K562 (cell line): ENCODE measurements around the gene TPBGL. TPM values are rescaled to one million over a fixed set of nuclear protein-coding genes. Genes with fewer than 3 reads are reported as not detected.
A peak's percentile ranks its signal among the peaks of the same experiment; 100 is the strongest.

ENCODE experiments used
- ATAC-seq: fragments of 200-7000 bp; cut with Tn5 transposase; 3 replicates; pipeline ENCODE4 v1.9.1; 2020; ENCODE audit warnings: moderate library complexity
- BruUV-seq: library from RNA; stranded (reverse); fragments of 400-500 nt; replicated peaks from 2 replicates; lab custom pipeline; 2021; lab: Mats Ljungman, UMichigan
- CTCF ChIA-PET: fragments of 300-600 bp; formaldehyde crosslinking; extraction: SDS; loops from one replicate; lab custom pipeline; 2021; ENCODE audit warnings: low intra/inter-chr PET ratio; lab: Yijun Ruan, JAX
- POLR2A ChIA-PET: fragments of 300-600, 350-650 bp; sonication (Branson Sonifier 250); formaldehyde crosslinking; extraction: SDS; loops from one replicate; lab custom pipeline; 2021; ENCODE audit warnings: antibody characterized with exemption, inconsistent platforms; lab: Yijun Ruan, JAX
- DNase-seq, 4 experiments: peaks; one replicate each; pipeline versions ENCODE4 v3.0.0 to v3.0.0-alpha.2; 2011 to 2018; ENCODE audit warnings: low spot score in 3 of 4, mixed read lengths in 3 of 4; ENCODE audit errors: extremely low read depth in 1 of 4
- FAIRE-seq: peaks from 2 replicates; lab custom pipeline; 2011; peaks lifted over from hg19 to GRCh38; lab: Jason Lieb, UNC
- H2AFZ ChIP-seq: 2 replicates; pipeline ENCODE4 v1.6.0; 2011; ENCODE audit warnings: low read depth, low read length, control low read depth, inconsistent platforms
- H3K27ac ChIP-seq: fragments of 200-600 bp; 3 replicates; pipeline ENCODE4 v1.8.0; 2011; ENCODE audit warnings: low read depth, mild to moderate bottlenecking, control low read depth, inconsistent platforms, low read length, moderate library complexity, mixed read lengths; ENCODE audit errors: extremely low read depth
- H3K27me3 ChIP-seq, 2 experiments: fragments of 300-600 bp in 1 of 2; 2 replicates in 1 of 2; 3 replicates in 1 of 2; pipeline versions ENCODE4 v1.6.0 to v1.8.0; 2011; ENCODE audit warnings: inconsistent platforms in 2 of 2, low read length in 2 of 2, mild to moderate bottlenecking in 1 of 2, mixed read lengths in 1 of 2, moderate library complexity in 1 of 2; ENCODE audit not compliant: control insufficient read depth in 2 of 2, insufficient read depth in 2 of 2
- H3K36me3 ChIP-seq: fragments of 300-600 bp; 3 replicates; pipeline ENCODE4 v1.8.0; 2011; ENCODE audit warnings: mild to moderate bottlenecking, low read length, inconsistent platforms; ENCODE audit not compliant: control insufficient read depth, insufficient read depth
- H3K4me1 ChIP-seq, 2 experiments: fragments of 200-600 bp in 1 of 2; replicated peaks in 1 of 2; 2 replicates in 1 of 2; 3 replicates in 1 of 2; pipeline versions ENCODE4 v1.5.1 to v1.8.0; 2011; ENCODE audit warnings: inconsistent platforms in 2 of 2, low read length in 2 of 2, mild to moderate bottlenecking in 1 of 2, mixed read lengths in 1 of 2, moderate library complexity in 1 of 2; ENCODE audit not compliant: control insufficient read depth in 2 of 2, insufficient read depth in 2 of 2
- H3K4me2 ChIP-seq: 2 replicates; pipeline ENCODE4 v1.6.1; 2011; ENCODE audit warnings: low read length, control low read depth, inconsistent platforms, mixed read lengths; ENCODE audit not compliant: insufficient read depth
- H3K4me3 ChIP-seq: fragments of 200-600 bp; sonication (generic), shearing (Covaris generic); 2 replicates; pipeline ENCODE4 v1.5.1; 2016; ENCODE audit warnings: control low read depth, inconsistent platforms
- H3K79me2 ChIP-seq: fragments of 200-600 bp; 3 replicates; pipeline ENCODE4 v1.8.0; 2011; ENCODE audit warnings: low read length, inconsistent platforms; ENCODE audit not compliant: control insufficient read depth, insufficient read depth
- H3K9ac ChIP-seq, 2 experiments: 2 replicates each; pipeline versions ENCODE4 v1.6.0 to v1.6.1; 2011; ENCODE audit warnings: low read depth in 2 of 2, low read length in 2 of 2, control low read depth in 1 of 2, inconsistent platforms in 1 of 2, mild to moderate bottlenecking in 1 of 2, mixed read lengths in 1 of 2; ENCODE audit not compliant: insufficient read depth in 1 of 2
- H3K9me1 ChIP-seq: one replicate; pipeline ENCODE4 v1.6.0; 2011; ENCODE audit warnings: inconsistent platforms, mild to moderate bottlenecking, low read length, moderate library complexity; ENCODE audit not compliant: control insufficient read depth, insufficient read depth
- H3K9me3 ChIP-seq: replicated peaks from 2 replicates; pipeline ENCODE4 v1.5.1; 2011; ENCODE audit warnings: low read depth, low read length, inconsistent platforms; ENCODE audit not compliant: control insufficient read depth, insufficient read depth
- H4K20me1 ChIP-seq: replicated peaks from 2 replicates; pipeline ENCODE4 v1.6.1; 2011; ENCODE audit warnings: low read length, inconsistent platforms, mixed read lengths; ENCODE audit not compliant: control insufficient read depth, insufficient read depth
- E4F1 ChIP-seq: fragments of 250-450 bp; sonication (Bioruptor Pico); IDR thresholded peaks from 2 replicates; pipeline ENCODE4 v1.5.0; 2021; ENCODE audit warnings: mild to moderate bottlenecking, borderline replicate concordance
- FOXA1 ChIP-seq: fragments of 450-650 bp; IDR thresholded peaks from 2 replicates; pipeline ENCODE4 v1.6.1; 2016; ENCODE audit warnings: mild to moderate bottlenecking, borderline replicate concordance
- FOXK1 ChIP-seq: sonication (generic); formaldehyde crosslinking; IDR thresholded peaks from 2 replicates; pipeline ENCODE4 v1.8.0; 2022; ENCODE audit warnings: missing genetic modification reagents, mild to moderate bottlenecking, borderline replicate concordance
- ID3 ChIP-seq, 2 experiments: fragments of 250-450 bp in 1 of 2; fragments of 450-650 bp in 1 of 2; sonication (Bioruptor Pico) in 1 of 2; IDR thresholded peaks; 2 replicates each; pipeline versions ENCODE4 v1.6.1 to v1.8.0; 2016 to 2021; ENCODE audit warnings: mild to moderate bottlenecking in 2 of 2, moderate library complexity in 2 of 2, missing compliant biosample characterization in 1 of 2, missing genetic modification characterization in 1 of 2
- MCM2 ChIP-seq: fragments of 450-650 bp; IDR thresholded peaks from 2 replicates; pipeline ENCODE4 v1.6.1; 2017; ENCODE audit warnings: low read depth, mild to moderate bottlenecking
- POLR2A ChIP-seq: fragments of 450-650 bp; conservative IDR thresholded peaks from 2 replicates; pipeline ENCODE4 v1.6.1; 2016
- XRCC3 ChIP-seq: fragments of 450-650 bp; IDR thresholded peaks from 2 replicates; pipeline ENCODE4 v1.6.1; 2017; ENCODE audit warnings: mild to moderate bottlenecking, moderate library complexity
- ZFPM2 ChIP-seq: fragments of 250-450 bp; sonication (Bioruptor Pico); IDR thresholded peaks from 2 replicates; pipeline ENCODE4 v1.5.1; 2022; ENCODE audit warnings: mild to moderate bottlenecking
- ZNF12 ChIP-seq: sonication (generic); formaldehyde crosslinking; IDR thresholded peaks from 2 replicates; pipeline ENCODE4 v1.4.0; 2020; ENCODE audit warnings: mild to moderate bottlenecking, missing genetic modification reagents
- ZNF263 ChIP-seq: sonication (generic); formaldehyde crosslinking; IDR thresholded peaks from 2 replicates; pipeline ENCODE4 v1.8.0; 2022; ENCODE audit warnings: mild to moderate bottlenecking, missing genetic modification reagents, borderline replicate concordance
- ZNF316 ChIP-seq: fragments of 450-650 bp; IDR thresholded peaks from 2 replicates; pipeline ENCODE4 v1.6.1; 2016
- ZNF589 ChIP-seq: fragments of 200-800 bp; sonication (Bioruptor generic); IDR thresholded peaks from 2 replicates; pipeline ENCODE4 v1.6.1; 2016; ENCODE audit warnings: low read depth, missing genetic modification characterization, missing compliant biosample characterization
- WGBS: fragments of 100-300 bp; shearing (Covaris generic); methylation state at CpG from one replicate; pipeline ENCODE4 v1.1.6; 2016; ENCODE audit warnings: low coverage, mixed read lengths; ENCODE audit not compliant: insufficient coverage; ENCODE audit errors: missing lambda C conversion rate; 5-methylcytosine and 5-hydroxymethylcytosine counted together
- in situ Hi-C: fragments of 300-500 bp; cut with MboI; formaldehyde crosslinking; loops from 4 replicates; pipeline ENCODE4 v1.15.0; 2018; ENCODE audit warnings: inconsistent platforms, mixed read lengths
- intact Hi-C: fragments of 100-400 bp; cut with micrococcal nuclease; formaldehyde crosslinking; loops from 2 replicates; pipeline ENCODE4 v1.14.2; 2022
- polyA plus RNA-seq, 8 experiments: library from polyadenylated mRNA; depleted of rRNA in 4 of 8; stranded (reverse) in 5 of 8; unstranded in 3 of 8; fragments of >200 nt; fragmentation: Nextera tagmentation in 2 of 8; fragmentation: Illumina TruSeq in 1 of 8; extraction: Ambion mirVana in 2 of 8; extraction: Trizol in 1 of 8; gene quantifications; 2 replicates each; pipeline versions ENCODE4 v1.2.1 to v1.2.3, GENCODE V29; 2011 to 2014; ENCODE audit warnings: inconsistent platforms in 1 of 8, missing spikeins in 1 of 8
- total RNA-seq, 7 experiments: library from RNA; depleted of rRNA in 6 of 7; stranded (reverse); fragments of >200 nt in 6 of 7; fragmentation: Illumina TruSeq in 2 of 7; extraction: Trizol in 2 of 7; gene quantifications; 2 replicates each; pipeline versions ENCODE4 v1.2.1 to v1.2.3, GENCODE V29; 2011 to 2021; ENCODE audit warnings: low replicate concordance in 1 of 7

The TPBGL gene
- total and polyA plus RNA-seq, 9 of the 15 experiments (the other 6 are each of a cell fraction or from before 2014, with no cell fraction given): 0.04 to 0.11 (median 0.06) TPM; not detected in 6

- H3K4me2 ChIP-seq: no peak overlapping the region
- POLR2A ChIA-PET: interaction anchor here (0.5 to 0.6 kb wide), 2 partner anchors 28 to 60 kb away, joined by 3 read pairs; no protein-coding TSS in a partner anchor
- H3K79me2 ChIP-seq: no peaks in the 10 kb centered on the region
- H3K9me3 ChIP-seq: no peaks in the 10 kb centered on the region
- DNase-seq (no peak), ATAC-seq (no peak), FAIRE-seq (no peak)
- 88% methylated on average over 11 of the region's 16 CpGs for WGBS
- no peaks in the 10 kb centered on the region for H3K27me3 ChIP-seq
- in situ Hi-C loops (no loop called here), intact Hi-C loops (no loop called here)
- H3K27ac ChIP-seq: no peak overlapping the region
- BruUV-seq: no TSS peak
- no peaks in the 10 kb centered on the region for H3K9me1 ChIP-seq
- no peak overlapping the region; a peak in 1 of 4 replicates for H3K9ac ChIP-seq
- peaks cover 2% of the 10 kb centered on the region; the same call in 1 of the 2 replicates for H4K20me1 ChIP-seq
- CTCF ChIA-PET: no interaction called here
- H2AFZ ChIP-seq: no peak overlapping the region
- peaks cover 72% of the 10 kb centered on the region; the same call in 2 of the 3 replicates for H3K36me3 ChIP-seq
- H3K4me3 ChIP-seq: no peak overlapping the region
- no peak for TF ChIP-seq FOXK1 (CRISPR knock-in tag)
- no peak for TF ChIP-seq POLR2A
- no peak for TF ChIP-seq MCM2
- H3K4me1 ChIP-seq: peaks cover 0 to 7% of the 10 kb centered on the region in 2 experiments; a peak in 1 of 5 replicates
Observed at GRCh38 chr11:75283391-75283931, 42.9 kb downstream of the TPBGL start.

- no peak overlapping the region for H3K4me3 ChIP-seq
- intact Hi-C loops: no loop called here
- in situ Hi-C loops: no loop called here
- WGBS: 87% methylated on average over 5 of the region's 5 CpGs
- no peaks in the 10 kb centered on the region; the same call in 2 of the 3 replicates for H3K79me2 ChIP-seq
- CTCF ChIA-PET: no interaction called here
- H3K27ac ChIP-seq: no peak overlapping the region
- BruUV-seq: no TSS peak
- no peaks in the 10 kb centered on the region for H3K27me3 ChIP-seq
- ATAC-seq (no peak), DNase-seq (no peak), FAIRE-seq (no peak)
- 0 out of 4 replicates have a peak overlapping the region, but pooled peaks of 1 of the 2 experiments have one; percentile 26 for H3K9ac ChIP-seq
- POLR2A ChIA-PET: interaction anchor here (0.7 kb wide), 1 partner anchor 187 kb away, joined by 3 read pairs; no protein-coding TSS in a partner anchor
- H3K36me3 ChIP-seq: peaks cover 61% of the 10 kb centered on the region; the same call in 2 of the 3 replicates
- peaks cover 0 to 10% of the 10 kb centered on the region in 2 experiments; a peak in 3 of 5 replicates for H3K4me1 ChIP-seq
- H3K4me2 ChIP-seq: no peak overlapping the region
- no peak overlapping the region for H2AFZ ChIP-seq
- H4K20me1 ChIP-seq: peaks cover 5% of the 10 kb centered on the region; the same call in 1 of the 2 replicates
- no peaks in the 10 kb centered on the region for H3K9me3 ChIP-seq
- H3K9me1 ChIP-seq: peaks cover 5% of the 10 kb centered on the region
- no peak for TF ChIP-seq POLR2A
- no peak for TF ChIP-seq ZNF316
- no peak for TF ChIP-seq ZNF263 (CRISPR knock-in tag)
- no peak for TF ChIP-seq ID3 (CRISPR knock-in tag; IDR thresholded peaks at IDR 0.05)
- no peak for TF ChIP-seq ID3 (tag; IDR thresholded peaks at IDR 0.05)
- no peak for TF ChIP-seq FOXK1 (CRISPR knock-in tag)
- TF ChIP-seq FOXA1: no peak
- TF ChIP-seq XRCC3: no peak
- no peak for TF ChIP-seq E4F1
- TF ChIP-seq ZNF589: no peak
- TF ChIP-seq ZFPM2: no peak
- no peak for TF ChIP-seq ZNF12
Observed at GRCh38 chr11:75285776-75286360, 45.3 kb downstream of the TPBGL start.
